Kidney epithelial cell (primary cell): Measurements from ENCODE around the gene NSFL1C. TPM values are rescaled to one million over a fixed set of nuclear protein-coding genes. Genes with fewer than 3 reads are reported as not detected.
A peak's percentile ranks its signal among the peaks of the same experiment; 100 is the strongest.

Experiments used
- DNase-seq: peaks from one replicate; pipeline ENCODE4 v3.0.0-alpha.2; 2010; ENCODE audit warnings: low read depth
- H3K27me3 ChIP-seq: 2 replicates; pipeline ENCODE4 v1.6.0; 2011; ENCODE audit warnings: low read length; ENCODE audit not compliant: control insufficient read depth, insufficient read depth
- H3K36me3 ChIP-seq: 2 replicates; pipeline ENCODE4 v1.5.1; 2011; ENCODE audit warnings: low read length; ENCODE audit not compliant: control insufficient read depth, insufficient read depth
- H3K4me3 ChIP-seq: 2 replicates; pipeline ENCODE4 v1.5.1; 2011; ENCODE audit warnings: low read depth, mild to moderate bottlenecking, control low read depth, low read length
- CTCF ChIP-seq: IDR thresholded peaks from 2 replicates; pipeline ENCODE4 v1.5.1; 2011; ENCODE audit warnings: mild to moderate bottlenecking, moderate library complexity, low read length, control low read depth, inconsistent platforms; ENCODE audit not compliant: insufficient read depth, poor library complexity, severe bottlenecking
- total RNA-seq: library from RNA; depleted of rRNA; stranded (reverse); fragments of >200 nt; gene quantifications from 2 replicates; pipeline ENCODE4 v1.2.3, GENCODE V29; 2015

The NSFL1C gene
- total RNA-seq, 1 donor from 2014 or later, result 58.9 TPM

GRCh38 chr20:1489764-1490436 lies 23.3 kb upstream of the NSFL1C start:
- Histone ChIP-seq H3K4me3 (no peak overlapping the region), H3K36me3 (no peaks in the 10 kb centered on the region), H3K27me3 (no peaks in the 10 kb centered on the region)
- peak; percentile 34 for DNase-seq
- TF ChIP-seq CTCF, result no peak

- H3K27me3 ChIP-seq, result no peaks in the 10 kb centered on the region
- TF ChIP-seq CTCF, result no peak
- H3K36me3 ChIP-seq, result no peaks in the 10 kb centered on the region
- no peak overlapping the region for H3K4me3 ChIP-seq
- DNase-seq, result no peak
Observed at GRCh38 chr20:1489325-1489724, 22.7 kb upstream of the NSFL1C start.

GRCh38 chr20:1486566-1486965 lies 19.9 kb upstream of the NSFL1C start:
- no peaks in the 10 kb centered on the region for H3K27me3 ChIP-seq
- TF ChIP-seq CTCF, result no peak
- H3K36me3 ChIP-seq, result no peaks in the 10 kb centered on the region
- no peak overlapping the region for H3K4me3 ChIP-seq
- no peak for DNase-seq

GRCh38 chr20:1484438-1485116 lies 17.9 kb upstream of the NSFL1C start:
- Histone ChIP-seq H3K4me3 (no peak overlapping the region), H3K36me3 (no peaks in the 10 kb centered on the region), H3K27me3 (no peaks in the 10 kb centered on the region)
- no peak for DNase-seq
- no peak for TF ChIP-seq CTCF

GRCh38 chr20:1479831-1480595 lies 13.4 kb upstream of the NSFL1C start:
- Histone ChIP-seq H3K36me3 (no peaks in the 10 kb centered on the region), H3K4me3 (no peak overlapping the region), H3K27me3 (no peaks in the 10 kb centered on the region)
- no peak for TF ChIP-seq CTCF
- DNase-seq, result no peak
